Small intestine (tissue), 7 donors: ENCODE measurements around the gene NDUFB7. TPM values are rescaled to one million over a fixed set of nuclear protein-coding genes. Genes with fewer than 3 reads are reported as not detected.
"Not testable (repeated sequence)": the region's sequence is repeated elsewhere in the genome, so short reads cannot be mapped to it uniquely, and the experiment has no call there.

ENCODE experiments used
- DNase-seq, 2 donors: peaks; one replicate each; pipeline versions ENCODE4 v3.0.0 to v3.0.0-alpha.2; 2013
- FAIRE-seq: peaks from 2 replicates; lab custom pipeline; 2012; peaks lifted over from hg19 to GRCh38; lab: Jason Lieb, UNC
- H3K27ac ChIP-seq, 3 donors: one replicate each; pipeline ENCODE4 v1.5.1; 2013; ENCODE audit warnings: low read length in 2 of 3, mild to moderate bottlenecking in 2 of 3, control low read depth in 1 of 3, inconsistent platforms in 1 of 3, low read depth in 1 of 3, moderate library complexity in 1 of 3
- H3K27me3 ChIP-seq, 3 donors: one replicate each; pipeline ENCODE4 v1.6.1; 2013; ENCODE audit warnings: low read length in 3 of 3, inconsistent platforms in 1 of 3; ENCODE audit not compliant: control insufficient read depth in 3 of 3, insufficient read depth in 3 of 3
- H3K36me3 ChIP-seq, 3 donors: one replicate each; pipeline ENCODE4 v1.6.1; 2013; ENCODE audit warnings: low read length in 3 of 3, inconsistent platforms in 1 of 3, low read depth in 1 of 3, mild to moderate bottlenecking in 1 of 3, moderate library complexity in 1 of 3; ENCODE audit not compliant: control insufficient read depth in 3 of 3, insufficient read depth in 2 of 3
- H3K4me1 ChIP-seq, 3 donors: one replicate each; pipeline ENCODE4 v1.6.1; 2013; ENCODE audit warnings: low read length in 2 of 3, inconsistent platforms in 1 of 3, low read depth in 1 of 3, mild to moderate bottlenecking in 1 of 3, moderate library complexity in 1 of 3; ENCODE audit not compliant: control insufficient read depth in 3 of 3, insufficient read depth in 2 of 3
- H3K4me3 ChIP-seq, 3 donors: one replicate each; pipeline ENCODE4 v1.5.1; 2013; ENCODE audit warnings: low read length in 3 of 3, control low read depth in 1 of 3, inconsistent platforms in 1 of 3, low read depth in 1 of 3, mild to moderate bottlenecking in 1 of 3, moderate library complexity in 1 of 3
- H3K9me3 ChIP-seq, 2 donors: one replicate each; pipeline ENCODE4 v1.6.1; 2013; ENCODE audit warnings: low read depth in 1 of 2, low read length in 1 of 2; ENCODE audit not compliant: control insufficient read depth in 2 of 2, insufficient read depth in 1 of 2
- WGBS, 3 donors: extraction: QIAGEN DNeasy Blood & Tissue Kit; methylation state at CpG; one replicate each; pipeline ENCODE4 v1.1.7; 2013; 5-methylcytosine and 5-hydroxymethylcytosine counted together
- polyA plus RNA-seq, 4 donors: library from polyadenylated mRNA; stranded (reverse) in 3 of 4; unstranded in 1 of 4; fragments of 200-250 nt in 3 of 4; fragments of 120-200 nt in 1 of 4; gene quantifications; one replicate each; pipeline versions ENCODE4 v1.2.1 to v1.2.3, GENCODE V29; 2013
- donor health status: healthy with polysubstance abuse.
- donor health status: control.
- donor health status: control.
- donor health status: Bipolar disorder and iron deficiency.
- donor health status: healthy.

Gene NDUFB7
- polyA plus RNA-seq, 4 donors, result 127 to 818 (median 624) TPM

DNA sequence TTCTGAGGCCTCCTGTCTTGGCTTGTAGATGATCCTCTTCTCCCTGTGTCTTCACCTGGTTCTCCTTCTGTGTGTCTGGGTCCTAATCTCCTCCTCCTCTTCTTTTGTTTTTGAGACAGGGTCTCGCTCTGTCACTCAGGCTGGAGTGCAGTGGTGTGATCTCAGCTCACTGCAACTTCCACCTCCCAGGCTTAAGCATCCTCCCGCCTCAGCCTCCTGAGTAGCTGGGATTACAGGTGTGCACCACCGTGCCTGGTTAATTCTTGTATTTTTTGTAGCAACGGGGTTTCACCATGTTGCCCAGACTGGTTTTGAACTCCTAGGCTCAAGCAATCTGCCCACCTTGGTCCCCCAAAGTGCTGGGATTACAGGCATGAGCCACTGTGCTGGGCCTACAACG is 40.4 kb upstream of the NDUFB7 start:
- not testable (repeated sequence) for H3K27me3 ChIP-seq, H3K4me1 ChIP-seq, H3K27ac ChIP-seq, H3K36me3 ChIP-seq, DNase-seq, FAIRE-seq, H3K4me3 ChIP-seq, H3K9me3 ChIP-seq
- 70 to 87% (median 75%) methylated on average over 5 of the region's 5 CpGs for WGBS, 3 donors

DNA sequence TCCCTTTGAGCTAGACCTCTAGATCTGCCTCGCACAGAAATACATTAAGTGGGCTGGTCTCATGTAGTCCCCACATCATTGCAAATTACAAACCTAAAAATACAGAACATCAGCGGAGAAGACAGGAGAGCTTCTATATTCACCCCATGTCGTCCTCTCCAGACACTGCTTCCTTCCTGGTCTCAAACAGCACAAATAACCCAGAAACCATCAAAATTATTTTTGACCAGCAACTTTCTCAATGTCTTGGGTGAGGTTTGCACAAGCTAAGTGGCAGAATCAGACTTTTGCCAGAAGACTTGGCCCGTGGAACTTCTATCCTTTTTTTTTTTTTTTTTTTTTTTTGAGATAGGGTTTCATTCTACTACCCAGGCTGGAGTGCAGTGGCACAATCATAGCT is 39.2 kb upstream of the NDUFB7 start:
- FAIRE-seq, result no peak
- Histone ChIP-seq H3K27ac (no peak overlapping the region), H3K36me3 (no peaks in the 10 kb centered on the region), H3K4me3 (no peak overlapping the region), H3K9me3 (no peaks in the 10 kb centered on the region), H3K4me1 (no peaks in the 10 kb centered on the region), H3K27me3 (no peaks in the 10 kb centered on the region)
- WGBS, 3 donors, result 67 to 74% (median 73%) methylated on average over 4 of the region's 4 CpGs
- no peak for DNase-seq

DNA sequence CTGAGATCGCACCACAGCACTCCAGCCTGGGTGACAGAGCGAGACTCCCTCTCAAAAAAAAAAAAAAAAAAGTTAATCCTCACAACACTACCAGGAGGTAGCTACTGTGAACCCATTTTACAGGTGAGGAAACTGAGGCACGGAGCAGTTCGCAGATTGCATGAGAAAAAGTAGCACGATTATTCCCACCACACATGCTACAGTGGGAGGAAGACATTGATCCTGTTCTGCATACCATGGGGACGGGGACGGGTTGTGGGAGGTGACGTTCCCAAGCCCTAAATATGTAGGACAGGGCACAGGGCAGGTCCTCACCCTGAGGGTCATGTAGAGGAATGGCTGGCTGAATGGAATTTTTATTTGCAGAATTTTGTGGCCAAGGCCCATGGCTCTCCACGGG is 34.8 kb upstream of the NDUFB7 start:
- WGBS, 3 donors, result 66 to 80% (median 77%) methylated on average over 9 of the region's 9 CpGs
- H3K27ac ChIP-seq, result no peak overlapping the region
- H3K4me1 ChIP-seq, result no peaks in the 10 kb centered on the region
- no peaks in the 10 kb centered on the region for H3K36me3 ChIP-seq
- no peak overlapping the region for H3K4me3 ChIP-seq
- DNase-seq (no peak), FAIRE-seq (no peak)
- H3K27me3 ChIP-seq, result no peaks in the 10 kb centered on the region
- peaks cover 0 to 3% of the 10 kb centered on the region in 2 donors for H3K9me3 ChIP-seq

DNA sequence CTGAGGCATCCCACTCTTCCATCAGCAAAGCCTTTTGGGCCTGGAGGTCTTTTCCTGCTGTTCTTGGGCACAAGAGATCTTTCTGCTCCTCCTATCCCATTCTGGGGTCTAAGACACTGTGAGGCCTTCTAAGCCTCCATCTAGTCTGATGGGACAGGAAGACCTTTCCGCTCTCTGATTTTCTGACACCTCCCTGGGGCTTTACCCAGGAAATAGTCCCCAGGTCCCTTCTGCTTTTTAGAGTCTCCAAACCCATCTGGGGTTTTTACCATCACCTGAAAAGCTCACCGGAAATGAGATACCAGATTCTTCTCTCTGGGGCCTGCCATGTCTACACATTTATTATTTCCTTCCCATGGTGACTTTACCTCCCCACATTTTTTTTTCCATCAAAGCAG is 32.1 kb upstream of the NDUFB7 start:
- no peak overlapping the region for H3K27ac ChIP-seq
- H3K9me3 ChIP-seq, result peaks cover 0 to 3% of the 10 kb centered on the region in 2 donors
- 73 to 89% (median 80%) methylated on average over 2 of the region's 2 CpGs for WGBS, 3 donors
- H3K4me3 ChIP-seq, result no peak overlapping the region
- H3K36me3 ChIP-seq, result no peaks in the 10 kb centered on the region
- no peak for DNase-seq
- FAIRE-seq, result no peak
- H3K4me1 ChIP-seq, result no peaks in the 10 kb centered on the region
- no peaks in the 10 kb centered on the region for H3K27me3 ChIP-seq

- no peaks in the 10 kb centered on the region for H3K36me3 ChIP-seq
- no peaks in the 10 kb centered on the region for H3K4me1 ChIP-seq
- no peaks in the 10 kb centered on the region for H3K27me3 ChIP-seq
- FAIRE-seq (no peak), DNase-seq (no peak)
- peaks cover 0 to 3% of the 10 kb centered on the region in 2 donors for H3K9me3 ChIP-seq
- WGBS, 3 donors, result 86 to 91% (median 89%) methylated on average over 8 of the region's 8 CpGs
- H3K27ac ChIP-seq, result no peak overlapping the region
- H3K4me3 ChIP-seq, result no peak overlapping the region
These were observed 27.8 kb upstream of the NDUFB7 start for GRCh38 chr19:14599548-14600147.

DNA sequence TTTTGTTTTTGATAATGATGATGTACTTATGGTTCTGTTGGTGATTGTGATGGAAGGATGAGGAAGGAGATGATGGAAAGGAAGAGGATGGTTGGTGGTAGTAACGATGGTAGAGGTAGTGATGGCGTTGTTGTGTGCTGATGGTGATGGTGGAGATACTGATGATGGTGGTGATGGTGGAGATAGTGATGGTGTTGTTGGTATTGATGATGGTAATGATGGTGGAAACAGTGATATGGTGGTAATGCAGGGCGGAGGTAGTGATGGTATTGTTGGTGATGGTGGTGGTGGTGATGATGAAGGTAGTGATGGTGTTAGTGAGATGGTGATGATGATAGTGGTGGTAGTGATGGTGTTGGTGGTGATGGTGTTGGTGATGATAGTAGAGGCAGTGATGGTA is 23.7 kb upstream of the NDUFB7 start:
- FAIRE-seq (no peak), DNase-seq (no peak)
- no peaks in the 10 kb centered on the region for H3K36me3 ChIP-seq
- WGBS, 3 donors, result 87 to 95% (median 90%) methylated on average over 3 of the region's 3 CpGs
- no peaks in the 10 kb centered on the region for H3K4me1 ChIP-seq
- no peak overlapping the region for H3K4me3 ChIP-seq
- no peak overlapping the region for H3K27ac ChIP-seq
- H3K27me3 ChIP-seq, result no peaks in the 10 kb centered on the region
- H3K9me3 ChIP-seq, result no peaks in the 10 kb centered on the region

DNA sequence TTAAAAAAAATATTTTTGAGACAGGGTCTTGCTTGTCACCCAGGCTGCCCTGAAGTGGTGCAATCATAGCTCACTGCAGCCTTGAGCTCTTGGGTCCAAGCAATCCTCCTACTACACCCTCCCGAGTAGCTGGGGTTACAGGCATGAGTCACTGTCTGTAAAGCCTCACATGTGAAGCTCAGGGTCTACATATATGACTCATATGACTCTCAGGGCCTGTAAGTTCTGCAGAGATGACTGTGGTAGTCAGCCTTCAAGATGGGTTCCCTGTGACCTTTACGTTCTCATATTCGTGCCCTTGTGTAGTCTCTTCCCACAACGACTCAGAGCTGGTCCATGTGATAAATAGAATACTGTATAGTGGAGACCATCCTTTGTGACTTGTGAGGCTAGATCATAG is 17.6 kb upstream of the NDUFB7 start:
- not testable (repeated sequence) for H3K4me1 ChIP-seq, H3K36me3 ChIP-seq, H3K4me3 ChIP-seq, DNase-seq, H3K27ac ChIP-seq, H3K27me3 ChIP-seq, H3K9me3 ChIP-seq, FAIRE-seq
- WGBS, 3 donors, result 69 to 88% (median 87%) methylated on average over 3 to 4 of the region's 4 CpGs

DNA sequence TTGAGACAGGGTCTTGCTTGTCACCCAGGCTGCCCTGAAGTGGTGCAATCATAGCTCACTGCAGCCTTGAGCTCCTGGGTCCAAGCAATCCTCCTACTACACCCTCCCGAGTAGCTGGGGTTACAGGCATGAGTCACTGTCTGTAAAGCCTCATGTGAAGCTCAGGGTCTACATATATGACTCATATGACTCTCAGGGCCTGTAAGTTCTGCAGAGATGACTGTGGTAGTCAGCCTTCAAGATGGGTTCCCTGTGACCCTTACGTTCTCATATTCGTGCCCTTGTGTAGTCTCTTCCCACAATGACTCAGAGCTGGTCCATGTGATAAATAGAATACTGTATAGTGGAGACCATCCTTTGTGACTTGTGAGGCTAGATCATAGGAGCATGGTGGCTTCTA is 13.3 kb upstream of the NDUFB7 start:
- H3K36me3 ChIP-seq, H3K27me3 ChIP-seq, H3K9me3 ChIP-seq, FAIRE-seq, H3K4me3 ChIP-seq, H3K4me1 ChIP-seq, DNase-seq, H3K27ac ChIP-seq: not testable (repeated sequence)
- 39 to 51% (median 50%) methylated on average over 3 of the region's 3 CpGs for WGBS, 3 donors

DNA sequence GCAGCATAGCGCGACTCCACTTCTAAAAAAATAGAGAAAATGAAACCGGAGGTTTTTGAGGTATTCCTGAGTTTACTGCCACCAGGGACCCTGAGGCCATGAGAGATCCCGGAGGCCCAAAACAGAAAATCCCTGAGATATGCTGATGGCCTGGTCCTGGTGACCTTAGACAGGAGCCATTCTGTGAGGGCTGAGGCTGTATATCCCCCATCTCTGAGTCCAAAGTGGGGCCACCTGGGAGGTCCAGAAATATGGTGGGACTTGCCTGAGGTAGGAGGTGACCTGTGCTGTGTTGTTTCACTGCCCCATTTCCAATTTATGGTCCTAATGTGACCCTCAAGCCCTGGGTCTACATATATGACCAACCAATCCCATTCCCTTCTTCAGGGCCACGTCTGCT is 12.5 kb upstream of the NDUFB7 start:
- not testable (repeated sequence) for H3K9me3 ChIP-seq, H3K4me3 ChIP-seq, DNase-seq, H3K27me3 ChIP-seq, H3K27ac ChIP-seq, H3K4me1 ChIP-seq, H3K36me3 ChIP-seq, FAIRE-seq
- WGBS, 3 donors, result 87 to 89% (median 89%) methylated on average over 4 of the region's 5 CpGs
